ENCODE data around the gene CMTM1.

DNA sequence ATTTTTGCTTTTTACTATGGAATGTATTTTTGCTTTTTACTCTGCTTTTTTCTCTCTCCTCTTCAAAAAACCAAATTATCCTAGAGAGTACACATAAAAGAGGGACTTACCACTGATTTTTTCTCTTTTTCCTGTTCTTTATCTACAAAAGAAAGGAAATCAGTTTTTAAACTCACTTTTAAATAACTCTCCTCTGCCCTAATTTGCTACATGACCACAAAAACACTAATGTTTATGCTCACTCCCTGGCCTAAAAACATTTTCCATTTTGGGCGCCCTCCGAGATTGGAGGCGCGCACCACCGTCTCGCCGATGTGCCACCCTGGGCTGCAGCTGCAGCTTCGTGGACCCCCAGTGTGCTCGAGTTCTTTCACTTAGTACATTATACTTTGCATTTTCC lies 17.4 kb upstream of the CMTM1 start:
- TF ChIP-seq, protein P1, sequence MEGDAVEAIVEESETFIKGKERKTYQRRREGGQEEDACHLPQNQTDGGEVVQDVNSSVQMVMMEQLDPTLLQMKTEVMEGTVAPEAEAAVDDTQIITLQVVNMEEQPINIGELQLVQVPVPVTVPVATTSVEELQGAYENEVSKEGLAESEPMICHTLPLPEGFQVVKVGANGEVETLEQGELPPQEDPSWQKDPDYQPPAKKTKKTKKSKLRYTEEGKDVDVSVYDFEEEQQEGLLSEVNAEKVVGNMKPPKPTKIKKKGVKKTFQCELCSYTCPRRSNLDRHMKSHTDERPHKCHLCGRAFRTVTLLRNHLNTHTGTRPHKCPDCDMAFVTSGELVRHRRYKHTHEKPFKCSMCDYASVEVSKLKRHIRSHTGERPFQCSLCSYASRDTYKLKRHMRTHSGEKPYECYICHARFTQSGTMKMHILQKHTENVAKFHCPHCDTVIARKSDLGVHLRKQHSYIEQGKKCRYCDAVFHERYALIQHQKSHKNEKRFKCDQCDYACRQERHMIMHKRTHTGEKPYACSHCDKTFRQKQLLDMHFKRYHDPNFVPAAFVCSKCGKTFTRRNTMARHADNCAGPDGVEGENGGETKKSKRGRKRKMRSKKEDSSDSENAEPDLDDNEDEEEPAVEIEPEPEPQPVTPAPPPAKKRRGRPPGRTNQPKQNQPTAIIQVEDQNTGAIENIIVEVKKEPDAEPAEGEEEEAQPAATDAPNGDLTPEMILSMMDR (IDR thresholded peaks at IDR 0.05): no peak
- TF ChIP-seq SIN3A (IDR thresholded peaks at IDR 0.05; ENCODE audit: borderline replicate concordance, insufficient read depth, low read depth, low read length): no peak
- no peak for TF ChIP-seq POLR2AphosphoS5 (IDR thresholded peaks at IDR 0.05; ENCODE audit: low read depth, low read length)
- TF ChIP-seq, protein P2, sequence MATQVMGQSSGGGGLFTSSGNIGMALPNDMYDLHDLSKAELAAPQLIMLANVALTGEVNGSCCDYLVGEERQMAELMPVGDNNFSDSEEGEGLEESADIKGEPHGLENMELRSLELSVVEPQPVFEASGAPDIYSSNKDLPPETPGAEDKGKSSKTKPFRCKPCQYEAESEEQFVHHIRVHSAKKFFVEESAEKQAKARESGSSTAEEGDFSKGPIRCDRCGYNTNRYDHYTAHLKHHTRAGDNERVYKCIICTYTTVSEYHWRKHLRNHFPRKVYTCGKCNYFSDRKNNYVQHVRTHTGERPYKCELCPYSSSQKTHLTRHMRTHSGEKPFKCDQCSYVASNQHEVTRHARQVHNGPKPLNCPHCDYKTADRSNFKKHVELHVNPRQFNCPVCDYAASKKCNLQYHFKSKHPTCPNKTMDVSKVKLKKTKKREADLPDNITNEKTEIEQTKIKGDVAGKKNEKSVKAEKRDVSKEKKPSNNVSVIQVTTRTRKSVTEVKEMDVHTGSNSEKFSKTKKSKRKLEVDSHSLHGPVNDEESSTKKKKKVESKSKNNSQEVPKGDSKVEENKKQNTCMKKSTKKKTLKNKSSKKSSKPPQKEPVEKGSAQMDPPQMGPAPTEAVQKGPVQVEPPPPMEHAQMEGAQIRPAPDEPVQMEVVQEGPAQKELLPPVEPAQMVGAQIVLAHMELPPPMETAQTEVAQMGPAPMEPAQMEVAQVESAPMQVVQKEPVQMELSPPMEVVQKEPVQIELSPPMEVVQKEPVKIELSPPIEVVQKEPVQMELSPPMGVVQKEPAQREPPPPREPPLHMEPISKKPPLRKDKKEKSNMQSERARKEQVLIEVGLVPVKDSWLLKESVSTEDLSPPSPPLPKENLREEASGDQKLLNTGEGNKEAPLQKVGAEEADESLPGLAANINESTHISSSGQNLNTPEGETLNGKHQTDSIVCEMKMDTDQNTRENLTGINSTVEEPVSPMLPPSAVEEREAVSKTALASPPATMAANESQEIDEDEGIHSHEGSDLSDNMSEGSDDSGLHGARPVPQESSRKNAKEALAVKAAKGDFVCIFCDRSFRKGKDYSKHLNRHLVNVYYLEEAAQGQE (IDR thresholded peaks at IDR 0.05; ENCODE audit: insufficient read depth in 1 of 2, low read depth in 2 of 2, low read length in 1 of 2): no peak

All from Panc1 (cell line).